Astrocyte (in vitro differentiated cells and primary cell): ENCODE results near the gene LGALS1.

ENCODE experiments used
- CTCF ChIP-seq: IDR thresholded peaks from 2 replicates; pipeline ENCODE4 v1.5.1; 2011; ENCODE audit warnings: low read depth, mild to moderate bottlenecking, inconsistent platforms, low read length, moderate library complexity; ENCODE audit not compliant: insufficient read depth
- EZH2 ChIP-seq: IDR thresholded peaks from 2 replicates; pipeline ENCODE4 v1.6.1; 2012; ENCODE audit warnings: mild to moderate bottlenecking, low read length, inconsistent platforms; ENCODE audit not compliant: insufficient read depth

GRCh38 chr22:37650463-37651136 is 24.8 kb upstream of the LGALS1 start:
- no peak for TF ChIP-seq CTCF
- TF ChIP-seq EZH2 = no peak
